Osteocyte (in vitro differentiated cells): Measurements from ENCODE around the gene ST3GAL3. TPM values are rescaled to one million over a fixed set of nuclear protein-coding genes. Genes with fewer than 3 reads are reported as not detected.
A peak's percentile ranks its signal among the peaks of the same experiment; 100 is the strongest.

Experiments
- DNase-seq: peaks from one replicate; pipeline ENCODE4 v3.0.0; 2021; ENCODE audit warnings: mixed read lengths; ENCODE audit not compliant: unreplicated experiment; ENCODE audit errors: extremely low spot score
- H3K27ac Mint-ChIP-seq: one replicate; pipeline ENCODE4 v1.8.0; 2021; ENCODE audit warnings: mild to moderate bottlenecking, mixed read lengths; ENCODE audit not compliant: unreplicated experiment
- H3K27me3 Mint-ChIP-seq: one replicate; pipeline ENCODE4 v1.8.0; 2021; ENCODE audit warnings: mixed read lengths; ENCODE audit not compliant: unreplicated experiment
- H3K36me3 Mint-ChIP-seq: one replicate; pipeline ENCODE4 v1.8.0; 2021; ENCODE audit warnings: mixed read lengths; ENCODE audit not compliant: unreplicated experiment
- H3K4me1 Mint-ChIP-seq: one replicate; pipeline ENCODE4 v1.8.0; 2021; ENCODE audit warnings: mixed read lengths; ENCODE audit not compliant: unreplicated experiment
- H3K4me3 Mint-ChIP-seq: one replicate; pipeline ENCODE4 v1.8.0; 2021; ENCODE audit warnings: mild to moderate bottlenecking, moderate library complexity, mixed read lengths; ENCODE audit not compliant: unreplicated experiment
- H3K9me3 Mint-ChIP-seq: one replicate; pipeline ENCODE4 v1.8.0; 2021; ENCODE audit warnings: mixed read lengths; ENCODE audit not compliant: unreplicated experiment
- CTCF ChIP-seq: fragments of 200-600 bp; sonication (generic); IDR thresholded peaks from 2 replicates; pipeline ENCODE4 v1.5.0; 2021; ENCODE audit warnings: antibody characterized with exemption, mild to moderate bottlenecking, moderate library complexity
- microRNA-seq: library from miRNA; unstranded; fragments of <30 nt; microRNA quantifications from one replicate; pipeline ENCODE4 v1.1.0, GENCODE V29; 2020; ENCODE audit not compliant: unreplicated experiment
- total RNA-seq: library from RNA; stranded (reverse); gene quantifications from 2 replicates; pipeline ENCODE4 v1.2.1, GENCODE V29; 2021

Gene ST3GAL3
- total RNA-seq, 1 donor from 2014 or later: 26.4 TPM

GRCh38 chr1:43978551-43979260 is 271.4 kb downstream of the ST3GAL3 start, which contains the start of gene B4GALT2:
Gene B4GALT2 (plus strand): TSS chr1:43979210. CDS start chr1:43981161, 1,951 bp downstream.
- H3K36me3 Mint-ChIP-seq: peaks cover 16% of the 10 kb centered on the region
- TF ChIP-seq CTCF: no peak
- no peaks in the 10 kb centered on the region for H3K9me3 Mint-ChIP-seq
- H3K27ac Mint-ChIP-seq: peak within 1 kb of the TSS; percentile 82
- H3K27me3 Mint-ChIP-seq: no peaks in the 10 kb centered on the region
- peaks cover 57% of the 10 kb centered on the region for H3K4me1 Mint-ChIP-seq
- peak within 1 kb of the TSS; percentile 83 for H3K4me3 Mint-ChIP-seq
- no peak for DNase-seq

DNA sequence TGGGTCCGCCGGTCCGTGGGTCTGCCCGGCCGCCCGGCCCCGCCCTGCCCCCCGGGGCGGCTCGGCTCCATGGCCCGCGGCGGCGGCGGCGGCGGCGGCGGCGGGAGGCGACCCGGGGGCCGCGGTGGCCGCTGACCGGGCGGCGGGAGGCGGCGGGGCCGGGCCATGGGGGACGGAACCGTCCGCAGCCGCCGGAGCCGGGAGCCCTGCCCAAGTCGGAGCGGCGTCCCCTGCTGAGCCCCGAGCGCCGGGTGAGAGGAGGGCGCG is 271.9 kb downstream of the ST3GAL3 start:
- no peak overlapping the region for H3K27ac Mint-ChIP-seq
- H3K36me3 Mint-ChIP-seq: peaks cover 16% of the 10 kb centered on the region
- TF ChIP-seq CTCF: no peak
- H3K9me3 Mint-ChIP-seq: no peaks in the 10 kb centered on the region
- H3K4me3 Mint-ChIP-seq: no peak overlapping the region
- peaks cover 52% of the 10 kb centered on the region for H3K4me1 Mint-ChIP-seq
- no peak for DNase-seq
- no peaks in the 10 kb centered on the region for H3K27me3 Mint-ChIP-seq

DNA sequence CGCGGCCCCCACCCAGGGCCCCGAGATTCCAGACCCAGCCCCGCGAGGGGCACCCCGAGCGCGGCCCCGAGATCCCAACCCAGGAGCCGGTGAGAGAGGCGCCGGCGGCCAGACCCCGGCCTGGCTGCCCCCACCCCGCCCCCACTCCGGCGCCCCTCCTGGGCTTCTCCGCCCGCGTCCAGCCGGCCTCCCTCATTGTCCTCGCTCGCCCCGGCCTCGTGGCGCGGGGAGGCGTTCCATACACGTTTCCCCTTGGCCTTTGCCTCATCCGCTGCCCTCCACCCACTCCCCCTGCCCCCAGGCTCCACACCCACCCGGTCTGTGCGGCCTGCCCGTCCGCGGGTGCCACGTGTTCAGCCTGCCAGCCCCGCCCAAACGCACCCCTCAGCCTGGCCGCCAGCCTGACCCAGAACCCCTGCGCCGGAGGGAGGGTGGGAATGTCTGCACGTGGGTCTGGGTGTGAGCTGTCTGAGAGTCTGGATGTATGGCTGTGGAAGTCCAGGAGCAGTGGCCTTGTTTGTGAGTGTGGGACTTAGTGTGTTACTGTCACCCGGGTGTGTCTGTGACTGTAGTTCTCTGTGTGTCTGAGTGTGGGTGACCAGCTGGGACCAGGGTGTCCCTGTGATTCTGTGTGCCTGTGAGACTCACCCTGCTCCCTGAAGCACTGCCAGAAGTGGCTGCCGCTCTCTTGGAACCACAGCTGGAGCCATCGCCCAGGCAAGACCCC is 272.4 kb downstream of the ST3GAL3 start:
- peaks cover 51% of the 10 kb centered on the region for H3K4me1 Mint-ChIP-seq
- no peaks in the 10 kb centered on the region for H3K27me3 Mint-ChIP-seq
- TF ChIP-seq CTCF: no peak
- H3K36me3 Mint-ChIP-seq: peaks cover 16% of the 10 kb centered on the region
- peak overlapping the region; percentile 81 for H3K27ac Mint-ChIP-seq
- no peaks in the 10 kb centered on the region for H3K9me3 Mint-ChIP-seq
- no peak for DNase-seq
- H3K4me3 Mint-ChIP-seq: peak overlapping the region; percentile 83

DNA sequence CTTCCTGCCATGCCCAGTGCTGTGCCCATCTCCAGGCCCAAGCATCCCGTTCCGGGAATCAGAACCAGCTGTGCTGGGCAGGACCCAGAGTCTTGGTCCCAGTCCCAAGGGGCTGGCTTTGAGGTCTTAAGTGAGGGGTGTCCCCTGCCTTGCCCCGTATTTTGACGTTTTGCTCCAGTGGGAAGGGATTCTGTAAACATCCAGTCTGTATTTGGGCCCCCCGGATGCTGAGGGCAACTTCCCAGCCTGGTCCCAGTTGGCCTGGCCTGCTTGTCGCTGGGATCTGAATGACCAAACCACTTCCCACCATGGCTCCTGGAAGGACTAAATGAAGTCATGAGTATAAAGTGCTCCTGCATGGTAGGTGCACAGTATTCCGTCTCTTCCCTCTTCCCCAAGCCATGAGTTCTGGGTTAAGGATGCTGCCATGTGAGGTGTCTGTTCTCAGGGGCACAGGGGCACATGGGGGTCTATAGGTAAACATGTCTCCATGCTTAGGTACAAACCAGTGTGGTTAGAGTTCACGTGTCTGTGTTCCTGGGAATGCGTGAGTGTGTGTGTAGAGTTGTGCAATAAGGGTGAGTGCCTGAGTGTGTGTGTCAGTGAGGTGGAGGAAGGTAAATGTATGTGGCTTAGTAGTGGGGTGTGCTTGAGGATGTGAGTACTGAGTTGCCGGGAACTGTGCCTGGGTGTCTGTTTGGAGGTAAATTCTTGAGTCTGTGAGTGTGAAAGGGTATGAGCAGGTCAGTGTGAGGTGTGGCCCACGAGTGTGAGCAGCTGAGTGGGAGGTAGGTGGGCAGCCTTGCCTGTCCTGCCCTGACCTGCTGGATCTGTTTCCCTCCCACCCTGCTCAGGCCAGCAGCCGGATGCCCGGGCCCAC is 273.2 kb downstream of the ST3GAL3 start:
- TF ChIP-seq CTCF: no peak
- Mint-ChIP-seq H3K9me3 (no peaks in the 10 kb centered on the region), H3K4me1 (peaks cover 51% of the 10 kb centered on the region), H3K4me3 (peak overlapping the region; percentile 83), H3K36me3 (peaks cover 17% of the 10 kb centered on the region), H3K27ac (peak overlapping the region; percentile 81), H3K27me3 (no peaks in the 10 kb centered on the region)
- DNase-seq: no peak

Small RNA genes lying within 50 kb of the gene (microRNA-seq; reads per million reads assigned to microRNA genes)
- not detected for gene MIR6079

Other genes starting within 250 kb of the ST3GAL3 start
- 37.3 and 45.1 TPM in 2 replicates for gene PTPRF, start 176.7 kb upstream of the ST3GAL3 start, total RNA-seq
- gene KDM4A, start 57.4 kb upstream of the ST3GAL3 start, total RNA-seq: 51.9 and 55.8 TPM in 2 replicates
- gene ARTN, start 226.3 kb downstream of the ST3GAL3 start, total RNA-seq: 0.81 and 1.1 TPM in 2 replicates
- gene IPO13, start 239.4 kb downstream of the ST3GAL3 start, total RNA-seq: 37.6 and 40.8 TPM in 2 replicates